PC-9 (cell line): ENCODE measurements around the gene GABRB1. TPM values are rescaled to one million over a fixed set of nuclear protein-coding genes. Genes with fewer than 3 reads are reported as not detected.

ENCODE experiments used
- BruUV-seq: library from RNA; stranded (reverse); fragments of 400-500 nt; replicated peaks from 2 replicates; lab custom pipeline; 2021; lab: Mats Ljungman, UMichigan
- CTCF ChIA-PET: fragments of 300-600 bp; sonication (Branson Sonifier 250); formaldehyde crosslinking; loops from one replicate; lab custom pipeline; 2022; ENCODE audit warnings: antibody characterized with exemption; lab: Charles Lee
- POLR2A ChIA-PET: fragments of 300-600 bp; sonication (Branson Sonifier 250); formaldehyde crosslinking; loops from one replicate; lab custom pipeline; 2022; ENCODE audit warnings: antibody characterized with exemption; ENCODE audit not compliant: unreplicated experiment; lab: Charles Lee
- DNase-seq, 2 experiments: peaks; one replicate each; pipeline versions ENCODE4 v3.0.0 to v3.0.0-alpha.2; 2015 to 2022; ENCODE audit warnings: mixed read lengths in 1 of 2
- H2AFZ ChIP-seq: fragments of 200-600 bp; sonication (generic); 2 replicates; pipeline ENCODE4 v1.8.1; 2017; ENCODE audit warnings: antibody characterized with exemption
- H3F3A ChIP-seq: fragments of 200-600 bp; sonication (generic); 2 replicates; pipeline ENCODE4 v1.8.1; 2017; ENCODE audit warnings: antibody characterized with exemption, mild to moderate bottlenecking, low read depth; ENCODE audit not compliant: insufficient read depth
- H3K27ac ChIP-seq: fragments of 200-600 bp; sonication (generic); 2 replicates; pipeline ENCODE4 v1.6.1; 2016; ENCODE audit warnings: mixed run types
- H3K27me3 ChIP-seq: fragments of 200-600 bp; sonication (generic); 2 replicates; pipeline ENCODE4 v1.6.1; 2016; ENCODE audit warnings: low read depth, mixed run types; ENCODE audit not compliant: insufficient read depth
- H3K36me3 ChIP-seq: fragments of 200-600 bp; sonication (generic); 2 replicates; pipeline ENCODE4 v1.6.1; 2016; ENCODE audit warnings: low read depth, mixed run types
- H3K4me1 ChIP-seq: fragments of 200-600 bp; sonication (generic); replicated peaks from 2 replicates; pipeline ENCODE4 v1.6.1; 2016; ENCODE audit warnings: mixed run types; ENCODE audit not compliant: insufficient read depth
- H3K4me2 ChIP-seq: fragments of 200-600 bp; sonication (generic); 2 replicates; pipeline ENCODE4 v1.6.1; 2017; ENCODE audit warnings: mixed run types
- H3K4me3 ChIP-seq: fragments of 200-600 bp; sonication (generic); 2 replicates; pipeline ENCODE4 v1.6.1; 2016; ENCODE audit warnings: mixed run types
- H3K79me2 ChIP-seq: fragments of 200-600 bp; sonication (generic); 2 replicates; pipeline ENCODE4 v1.6.1; 2017; ENCODE audit warnings: low read depth, mixed run types
- H3K9me2 ChIP-seq: fragments of 200-600 bp; sonication (generic); 2 replicates; pipeline ENCODE4 v1.8.1; 2017; ENCODE audit warnings: mild to moderate bottlenecking; ENCODE audit not compliant: insufficient read depth
- H3K9me3 ChIP-seq: fragments of 200-600 bp; sonication (generic); 2 replicates; pipeline ENCODE4 v1.8.1; 2016; ENCODE audit warnings: low read depth; ENCODE audit not compliant: insufficient read depth
- H4K20me1 ChIP-seq: fragments of 200-600 bp; sonication (generic); 2 replicates; pipeline ENCODE4 v1.8.1; 2017; ENCODE audit not compliant: insufficient read depth
- CTCF ChIP-seq: fragments of 200-600 bp; sonication (generic); conservative IDR thresholded peaks from 2 replicates; pipeline ENCODE4 v1.6.1; 2017; ENCODE audit warnings: mixed run types, antibody characterized with exemption, mild to moderate bottlenecking, moderate library complexity
- EZH2 ChIP-seq: fragments of 200-600 bp; sonication (generic); IDR thresholded peaks from 2 replicates; pipeline ENCODE4 v1.8.0; 2017; ENCODE audit warnings: antibody characterized with exemption, low read depth
- intact Hi-C: fragments of 100-400 bp; cut with micrococcal nuclease; formaldehyde crosslinking; loops from one replicate; pipeline ENCODE4 v1.10.0; 2022; ENCODE audit not compliant: unreplicated experiment
- total RNA-seq: library from RNA; stranded (reverse); gene quantifications from 2 replicates; pipeline ENCODE4 v1.2.3, GENCODE V29; 2021

Gene GABRB1
- total RNA-seq, 1 experiment from 2014 or later = not detected

GRCh38 chr4:47084795-47085194 is 53.4 kb downstream of the GABRB1 start:
- no peaks in the 10 kb centered on the region for H3K9me2 ChIP-seq
- H3K4me1 ChIP-seq = no peaks in the 10 kb centered on the region
- H3K27ac ChIP-seq = no peak overlapping the region
- H3K36me3 ChIP-seq = no peaks in the 10 kb centered on the region
- no peak for TF ChIP-seq CTCF
- no peak for TF ChIP-seq EZH2
- ChIA-PET POLR2A (no interaction called here), CTCF (no interaction called here)
- H3K4me2 ChIP-seq = no peak overlapping the region
- intact Hi-C loops = no loop called here
- H4K20me1 ChIP-seq = no peaks in the 10 kb centered on the region
- H2AFZ ChIP-seq = no peak overlapping the region
- BruUV-seq = no TSS peak
- no peaks in the 10 kb centered on the region for H3K9me3 ChIP-seq
- H3K79me2 ChIP-seq = no peaks in the 10 kb centered on the region
- no peaks in the 10 kb centered on the region for H3K27me3 ChIP-seq
- no peak for DNase-seq
- no peaks in the 10 kb centered on the region for H3F3A ChIP-seq
- H3K4me3 ChIP-seq = no peak overlapping the region

- intact Hi-C loops = no loop called here
- TF ChIP-seq CTCF (no peak), EZH2 (no peak)
- Histone ChIP-seq H3K9me2 (no peaks in the 10 kb centered on the region), H3K36me3 (no peaks in the 10 kb centered on the region), H3K27ac (no peak overlapping the region), H3K4me3 (no peak overlapping the region), H3K9me3 (no peaks in the 10 kb centered on the region), H4K20me1 (no peaks in the 10 kb centered on the region), H3F3A (no peaks in the 10 kb centered on the region), H3K4me1 (no peaks in the 10 kb centered on the region), H3K4me2 (no peak overlapping the region), H3K79me2 (no peaks in the 10 kb centered on the region), H2AFZ (no peak overlapping the region; the same call in 1 of the 2 replicates), H3K27me3 (no peaks in the 10 kb centered on the region)
- DNase-seq = no peak
- ChIA-PET CTCF (no interaction called here), POLR2A (no interaction called here)
- BruUV-seq = no TSS peak
Observed at GRCh38 chr4:47088298-47088697, 56.9 kb downstream of the GABRB1 start.

GRCh38 chr4:47095884-47096283 is 64.5 kb downstream of the GABRB1 start:
- H3K27ac ChIP-seq = no peak overlapping the region
- no peak for DNase-seq
- ChIA-PET CTCF (no interaction called here), POLR2A (no interaction called here)
- H3K9me2 ChIP-seq = no peaks in the 10 kb centered on the region; the same call in 1 of the 2 replicates
- H3K4me2 ChIP-seq = no peak overlapping the region
- no peaks in the 10 kb centered on the region for H3K36me3 ChIP-seq
- intact Hi-C loops = no loop called here
- no peaks in the 10 kb centered on the region for H3F3A ChIP-seq
- no peak for TF ChIP-seq EZH2
- no peak for TF ChIP-seq CTCF
- H3K9me3 ChIP-seq = no peaks in the 10 kb centered on the region
- H4K20me1 ChIP-seq = no peaks in the 10 kb centered on the region
- H3K4me1 ChIP-seq = no peaks in the 10 kb centered on the region
- no peak overlapping the region for H2AFZ ChIP-seq
- H3K27me3 ChIP-seq = no peaks in the 10 kb centered on the region
- BruUV-seq = no TSS peak
- H3K79me2 ChIP-seq = no peaks in the 10 kb centered on the region
- no peak overlapping the region for H3K4me3 ChIP-seq
